HG03432 (cell line): ENCODE measurements around the gene HAS3.
"Not testable (repeated sequence)": the region's sequence is repeated elsewhere in the genome, so short reads cannot be mapped to it uniquely, and the experiment has no call there.

Experiments used
- ATAC-seq: cut with Tn5 transposase; IDR thresholded peaks from one replicate; pipeline ENCODE4 v1.9.1; 2021; ENCODE audit warnings: mild to moderate bottlenecking, moderate library complexity; ENCODE audit not compliant: unreplicated experiment

The HAS3 gene

GRCh38 chr16:69115837-69116236 lies 10.4 kb downstream of the HAS3 start:
- no peak for ATAC-seq

GRCh38 chr16:69116256-69116875 lies 10.9 kb downstream of the HAS3 start:
- no peak for ATAC-seq

- no peak for ATAC-seq
Observed at GRCh38 chr16:69116906-69117305, 11.5 kb downstream of the HAS3 start.

- no peak for ATAC-seq
Observed at GRCh38 chr16:69118468-69118867, 13.0 kb downstream of the HAS3 start.

GRCh38 chr16:69118994-69119393 lies 13.5 kb downstream of the HAS3 start:
- ATAC-seq, result no peak

GRCh38 chr16:69119536-69119935 lies 14.1 kb downstream of the HAS3 start:
- ATAC-seq, result no peak

- no peak for ATAC-seq
Observed at GRCh38 chr16:69120096-69120664, 14.7 kb downstream of the HAS3 start.

- no peak for ATAC-seq
Observed at GRCh38 chr16:69123910-69124309, 18.5 kb downstream of the HAS3 start.

GRCh38 chr16:69124406-69124805 lies 19.0 kb downstream of the HAS3 start:
- ATAC-seq, result not testable (repeated sequence)

GRCh38 chr16:69124961-69125360 lies 19.5 kb downstream of the HAS3 start:
- ATAC-seq, result not testable (repeated sequence)

- no peak for ATAC-seq
Observed at GRCh38 chr16:69126221-69126620, 20.8 kb downstream of the HAS3 start.

GRCh38 chr16:69126801-69127200 lies 21.3 kb downstream of the HAS3 start:
- not testable (repeated sequence) for ATAC-seq

GRCh38 chr16:69127966-69128510 lies 22.6 kb downstream of the HAS3 start:
- no peak for ATAC-seq

GRCh38 chr16:69130461-69130860 lies 25.0 kb downstream of the HAS3 start:
- no peak for ATAC-seq

GRCh38 chr16:69131167-69131838 lies 25.9 kb downstream of the HAS3 start:
- no peak for ATAC-seq

- ATAC-seq, result peak; percentile 51
Observed at GRCh38 chr16:69131839-69132423, 26.5 kb downstream of the HAS3 start.

GRCh38 chr16:69132424-69133252 lies 27.2 kb downstream of the HAS3 start, which contains the start of the genes CHTF8 and UTP4:
TSS of gene CHTF8 (minus strand) at chr16:69132588. CDS start at chr16:69121458, 11,130 bp downstream.
TSS of gene UTP4 (plus strand) at chr16:69132649. CDS start at chr16:69133460, 811 bp downstream.
- ATAC-seq, result peak; percentile 94

GRCh38 chr16:69133373-69133954 lies 28.0 kb downstream of the HAS3 start:
- no peak for ATAC-seq

- no peak for ATAC-seq
Observed at GRCh38 chr16:69138608-69139007, 33.2 kb downstream of the HAS3 start.

GRCh38 chr16:69139464-69139863 lies 34.0 kb downstream of the HAS3 start:
- ATAC-seq, result not testable (repeated sequence)
